ENCODE measurements around the gene IL17C. TPM values are rescaled to one million over a fixed set of nuclear protein-coding genes. Genes with fewer than 3 reads are reported as not detected.

Gene IL17C
- total and polyA plus RNA-seq, 9 of the 15 experiments (the other 6 are each of a cell fraction or from before 2014, with no cell fraction given) = not detected

GRCh38 chr16:88651276-88651988 lies 13.1 kb downstream of the IL17C start (continued):
- TF ChIP-seq MGA (IDR thresholded peaks at IDR 0.05) = no peak
- TF ChIP-seq ZNF174 (CRISPR knock-in tag; IDR thresholded peaks at IDR 0.05) = no peak
- TF ChIP-seq SMAD4 (CRISPR knock-in tag; conservative IDR thresholded peaks at IDR 0.05) = peak; percentile 74
- TF ChIP-seq ZNF274 (IDR thresholded peaks at IDR 0.05; ENCODE audit: borderline replicate concordance, low read depth, low read length) = no peak
- peak; percentile 70; the same call in 1 of the 2 replicates for TF ChIP-seq MTA3 (IDR thresholded peaks at IDR 0.05; ENCODE audit: borderline replicate concordance)
- peak; percentile 49 for TF ChIP-seq RBBP5 (IDR thresholded peaks at IDR 0.05; ENCODE audit: borderline replicate concordance, insufficient read depth, low read length, poor library complexity, severe bottlenecking)
- no peak; the same call in none of the 2 replicates for TF ChIP-seq MYC (IDR thresholded peaks at IDR 0.05; ENCODE audit: low read depth, low read length)
- no peak for TF ChIP-seq MYC (CRISPR knock-in tag; IDR thresholded peaks at IDR 0.05; ENCODE audit: borderline replicate concordance, low read depth)
- no peak for TF ChIP-seq MCM7 (IDR thresholded peaks at IDR 0.05)
- no peak for TF ChIP-seq TBP (optimal IDR thresholded peaks at IDR 0.05; ENCODE audit: low read depth, low read length)
- TF ChIP-seq ADNP (tag; IDR thresholded peaks at IDR 0.05) = no peak
- peak; percentile 44 for TF ChIP-seq PHF21A (IDR thresholded peaks at IDR 0.05; ENCODE audit: borderline replicate concordance, low read depth)
- no peak for TF ChIP-seq ZNF780A (CRISPR knock-in tag; IDR thresholded peaks at IDR 0.05)
- peak; percentile 45 to 50; a peak in 3 of 4 replicates for TF ChIP-seq NRF1 (conservative IDR thresholded peaks at IDR 0.05 in 1 of 2, IDR thresholded peaks at IDR 0.05 in 1 of 2)
- TF ChIP-seq TBL1XR1 (IDR thresholded peaks at IDR 0.05; ENCODE audit: low read length in 2 of 2) = no peak
- TF ChIP-seq SPI1 (IDR thresholded peaks at IDR 0.05; ENCODE audit: borderline replicate concordance, low read depth, low read length) = no peak
- 0 out of 2 replicates have a peak, but pooled peaks have one; percentile 70 for TF ChIP-seq RBM14 (IDR thresholded peaks at IDR 0.05; ENCODE audit: borderline replicate concordance, insufficient read depth, low read depth, low read length)
- TF ChIP-seq MTF1 (CRISPR knock-in tag; IDR thresholded peaks at IDR 0.05; ENCODE audit: borderline replicate concordance) = 0 out of 2 replicates have a peak, but pooled peaks have one; percentile 42

Measured in K562 (cell line).